ENCODE results near the gene PDPK1.

PDPK1 gene

DNA sequence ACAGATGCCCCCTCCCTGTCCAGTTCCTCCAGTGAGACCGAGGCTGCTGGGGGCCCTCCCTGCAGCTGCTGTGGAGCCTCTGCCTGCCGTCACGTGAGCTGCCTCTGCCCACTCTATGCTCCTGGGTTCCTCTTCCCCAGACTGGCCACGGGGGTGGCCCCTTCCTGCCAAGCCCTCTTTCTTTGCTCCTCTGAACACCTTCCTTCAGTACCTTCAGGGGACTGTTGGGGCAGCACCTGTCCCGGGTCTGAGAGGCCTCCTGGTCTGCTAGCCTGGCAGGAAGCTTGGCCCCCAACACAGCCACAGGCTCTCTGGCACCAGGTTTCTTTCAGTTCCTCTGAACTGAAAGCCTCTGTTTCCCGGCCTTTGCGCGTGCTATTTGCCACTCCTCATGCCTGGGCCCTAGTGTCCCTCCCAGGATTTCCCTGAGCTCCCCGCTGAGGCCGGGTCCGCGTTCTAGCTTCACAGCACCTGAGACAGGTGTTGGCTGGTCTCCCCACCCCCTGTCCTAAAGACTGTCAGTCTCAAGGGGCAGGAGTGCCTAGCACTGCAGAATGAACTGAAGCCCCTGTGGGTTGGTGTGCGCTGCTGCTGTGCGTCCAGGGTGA, 30.7 kb upstream of the PDPK1 start:
- peak; percentile 79 for DNase-seq (ENCODE audit: low spot score)
- TF ChIP-seq CTCF (IDR thresholded peaks at IDR 0.05; ENCODE audit: borderline replicate concordance, control extremely low read depth, extremely low read depth, insufficient read depth, missing control alignments): no peak
- in situ Hi-C loops (cut with MboI; ENCODE audit: low sequenced_read_pairs, unreplicated experiment): no loop called here

DNA sequence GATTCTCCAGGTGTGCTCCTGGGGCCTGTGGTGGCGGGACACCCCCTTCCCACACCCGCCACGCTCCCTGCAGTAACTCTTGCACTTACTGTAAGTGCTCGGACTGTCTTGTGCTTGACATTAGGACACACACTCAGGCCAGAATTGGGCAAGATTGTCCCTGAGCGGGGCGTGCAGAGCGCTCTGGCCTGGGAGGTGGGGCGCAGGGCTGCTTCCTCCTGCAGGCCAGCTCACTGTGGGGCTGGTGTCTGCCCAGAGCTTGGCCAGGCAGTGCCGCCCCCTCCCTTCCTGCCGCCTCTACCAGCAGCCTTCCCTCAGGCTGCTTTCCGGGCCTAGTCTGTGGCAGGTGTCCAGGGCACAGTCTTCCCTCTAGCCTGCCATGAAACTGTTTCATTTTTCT, 30.2 kb upstream of the PDPK1 start:
- DNase-seq (ENCODE audit: low spot score): no peak
- in situ Hi-C loops (cut with MboI; ENCODE audit: low sequenced_read_pairs, unreplicated experiment): no loop called here
- TF ChIP-seq CTCF (IDR thresholded peaks at IDR 0.05; ENCODE audit: borderline replicate concordance, control extremely low read depth, extremely low read depth, insufficient read depth, missing control alignments): no peak

- TF ChIP-seq CTCF (IDR thresholded peaks at IDR 0.05; ENCODE audit: borderline replicate concordance, control extremely low read depth, extremely low read depth, insufficient read depth, missing control alignments): no peak
- no peak for DNase-seq (ENCODE audit: low spot score)
- in situ Hi-C loops (cut with MboI; ENCODE audit: low sequenced_read_pairs, unreplicated experiment): no loop called here
Observed at GRCh38 chr16:2508722-2509400, 29.0 kb upstream of the PDPK1 start.

DNA sequence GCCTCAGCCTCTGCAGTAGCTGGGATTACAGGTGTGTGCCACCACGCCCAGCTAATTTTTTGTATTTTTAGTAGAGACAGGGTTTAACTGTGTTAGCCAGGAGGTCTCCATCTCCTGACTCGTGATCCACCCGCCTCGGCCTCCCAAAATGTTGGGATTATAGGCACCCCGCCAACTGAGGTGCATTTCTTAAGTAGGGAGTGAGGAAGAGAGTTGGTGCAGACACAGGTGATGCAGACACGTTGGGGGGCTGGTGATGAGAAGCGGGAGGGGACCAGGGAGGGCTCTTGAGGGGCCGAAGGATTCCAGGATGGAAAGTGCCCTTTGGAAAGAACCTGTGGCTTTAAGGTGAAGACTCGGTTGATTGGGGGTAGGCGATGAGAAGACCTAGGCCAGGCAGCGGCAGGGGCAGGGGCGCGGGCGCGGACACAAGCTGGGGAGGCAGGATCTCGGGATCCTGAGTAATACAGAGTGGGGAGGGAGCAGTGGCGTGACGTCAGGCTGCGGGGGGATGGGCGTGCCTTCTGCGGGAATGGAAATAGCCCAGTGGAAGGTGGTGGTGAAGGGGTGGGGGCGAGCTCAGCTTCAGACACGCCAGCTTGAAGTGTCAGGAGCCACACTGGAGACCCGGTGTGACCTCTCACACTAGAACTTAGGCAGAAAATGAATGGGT, 26.6 kb upstream of the PDPK1 start:
- TF ChIP-seq CTCF (IDR thresholded peaks at IDR 0.05; ENCODE audit: borderline replicate concordance, control extremely low read depth, extremely low read depth, insufficient read depth, missing control alignments): no peak
- in situ Hi-C loops (cut with MboI; ENCODE audit: low sequenced_read_pairs, unreplicated experiment): no loop called here
- DNase-seq (ENCODE audit: low spot score): no peak

DNA sequence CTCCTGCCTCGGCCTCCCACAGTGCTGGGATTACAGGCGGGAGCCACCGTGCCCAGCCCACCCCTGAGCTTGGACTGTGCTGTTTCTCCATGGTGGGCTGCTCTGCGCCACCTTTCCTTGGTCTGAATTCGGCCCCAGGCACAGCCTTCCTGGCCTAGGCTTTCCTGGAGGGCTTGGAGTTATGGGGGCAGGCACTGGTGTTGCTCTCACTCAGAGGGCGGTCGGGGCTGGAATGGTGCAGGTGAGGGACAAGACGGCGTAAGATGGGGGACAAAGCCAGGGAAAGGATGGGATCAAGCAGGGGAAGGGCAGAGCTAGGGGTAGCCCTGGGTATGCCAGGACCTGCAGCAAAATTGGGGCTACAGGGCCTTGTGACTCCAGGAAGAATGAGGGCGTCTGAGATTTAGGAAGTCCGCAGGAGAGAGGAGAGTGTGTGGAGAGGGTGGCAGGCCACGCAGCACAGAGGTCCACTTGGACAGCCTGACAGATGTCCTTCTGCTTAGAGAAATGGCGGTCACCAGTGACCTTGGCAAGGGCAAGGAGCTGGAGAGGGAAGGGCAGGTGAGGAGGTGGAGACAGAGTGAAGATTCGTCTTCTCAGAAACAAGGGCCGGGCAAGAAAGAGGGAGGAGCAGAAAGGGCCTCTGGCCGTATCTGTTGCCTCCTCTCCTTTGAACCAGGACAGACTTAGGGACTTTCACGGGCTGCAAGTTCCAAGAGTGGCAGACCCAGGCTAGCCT, 25.7 kb upstream of the PDPK1 start:
- no peak for DNase-seq (ENCODE audit: low spot score)
- TF ChIP-seq CTCF (IDR thresholded peaks at IDR 0.05; ENCODE audit: borderline replicate concordance, control extremely low read depth, extremely low read depth, insufficient read depth, missing control alignments): no peak
- in situ Hi-C loops (cut with MboI; ENCODE audit: low sequenced_read_pairs, unreplicated experiment): no loop called here

GRCh38 chr16:2512735-2513404, 25.0 kb upstream of the PDPK1 start:
- peak; percentile 6 for TF ChIP-seq CTCF (IDR thresholded peaks at IDR 0.05; ENCODE audit: borderline replicate concordance, control extremely low read depth, extremely low read depth, insufficient read depth, missing control alignments)
- in situ Hi-C loops (cut with MboI; ENCODE audit: low sequenced_read_pairs, unreplicated experiment): no loop called here
- peak; percentile 58 for DNase-seq (ENCODE audit: low spot score)

Measured in GM13976 (cell line).